Activated naive CD8-positive, alpha-beta T cell treated with anti-CD3 and anti-CD28 coated beads, Interleukin-2, amount 10 ng/mL, durations not matched to agents 7 days and 5 days (primary cell): ENCODE measurements around the gene RPS14. TPM values are rescaled to one million over a fixed set of nuclear protein-coding genes. Genes with fewer than 3 reads are reported as not detected.

Experiments used
- ATAC-seq: fragments of 150-1000 bp; cut with Tn5 transposase; one replicate; pipeline ENCODE4 v1.10.0; 2021; ENCODE audit warnings: low read depth, moderate library complexity
- POLR2A ChIA-PET: fragments of 350-600 bp; sonication (Branson Sonifier 250); formaldehyde crosslinking; loops from one replicate; lab custom pipeline; 2021; ENCODE audit warnings: antibody characterized with exemption; lab: Charles Lee
- DNase-seq: peaks from one replicate; pipeline ENCODE4 v3.0.0; 2021
- H3K27ac Mint-ChIP-seq: one replicate; pipeline ENCODE4 v1.8.0; 2022; ENCODE audit warnings: mild to moderate bottlenecking, mixed read lengths
- H3K27me3 Mint-ChIP-seq: one replicate; pipeline ENCODE4 v1.8.0; 2022; ENCODE audit warnings: mild to moderate bottlenecking, moderate library complexity, mixed read lengths
- H3K36me3 Mint-ChIP-seq: one replicate; pipeline ENCODE4 v1.8.0; 2021; ENCODE audit warnings: mild to moderate bottlenecking, mixed read lengths
- H3K4me1 Mint-ChIP-seq: one replicate; pipeline ENCODE4 v1.8.0; 2021; ENCODE audit warnings: mixed read lengths
- H3K4me3 Mint-ChIP-seq: one replicate; pipeline ENCODE4 v1.8.0; 2022; ENCODE audit warnings: mild to moderate bottlenecking, moderate library complexity, mixed read lengths
- H3K9me3 Mint-ChIP-seq: one replicate; pipeline ENCODE4 v1.8.0; 2021; ENCODE audit warnings: mixed read lengths
- total RNA-seq, 2 experiments: library from RNA; stranded (reverse); gene quantifications; one replicate each; pipeline ENCODE4 v1.2.3, GENCODE V29; 2021

The RPS14 gene
- total RNA-seq, 2 experiments from 2014 or later, result 2,811 to 2,872 TPM

DNA sequence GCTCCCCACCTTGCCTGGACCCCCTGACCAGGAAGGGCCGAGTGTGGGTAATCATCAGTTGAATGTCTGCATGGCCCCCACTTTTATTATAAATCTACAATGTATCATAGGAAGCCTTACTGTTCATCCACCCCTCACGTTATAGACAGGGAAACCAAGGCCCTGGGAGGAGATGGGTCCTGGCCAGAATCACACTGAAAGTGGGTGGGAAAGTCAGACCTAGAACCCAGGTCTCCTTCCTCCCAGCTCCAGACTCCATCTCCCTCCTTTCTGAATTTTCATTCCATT lies 53.9 kb downstream of the RPS14 start:
- Mint-ChIP-seq H3K4me3 (no peak overlapping the region), H3K27ac (no peak overlapping the region), H3K27me3 (no peaks in the 10 kb centered on the region), H3K9me3 (no peaks in the 10 kb centered on the region), H3K36me3 (peaks cover 25% of the 10 kb centered on the region), H3K4me1 (peaks cover 21% of the 10 kb centered on the region)
- no peak for DNase-seq
- POLR2A ChIA-PET, result no interaction called here
- no peak for ATAC-seq

DNA sequence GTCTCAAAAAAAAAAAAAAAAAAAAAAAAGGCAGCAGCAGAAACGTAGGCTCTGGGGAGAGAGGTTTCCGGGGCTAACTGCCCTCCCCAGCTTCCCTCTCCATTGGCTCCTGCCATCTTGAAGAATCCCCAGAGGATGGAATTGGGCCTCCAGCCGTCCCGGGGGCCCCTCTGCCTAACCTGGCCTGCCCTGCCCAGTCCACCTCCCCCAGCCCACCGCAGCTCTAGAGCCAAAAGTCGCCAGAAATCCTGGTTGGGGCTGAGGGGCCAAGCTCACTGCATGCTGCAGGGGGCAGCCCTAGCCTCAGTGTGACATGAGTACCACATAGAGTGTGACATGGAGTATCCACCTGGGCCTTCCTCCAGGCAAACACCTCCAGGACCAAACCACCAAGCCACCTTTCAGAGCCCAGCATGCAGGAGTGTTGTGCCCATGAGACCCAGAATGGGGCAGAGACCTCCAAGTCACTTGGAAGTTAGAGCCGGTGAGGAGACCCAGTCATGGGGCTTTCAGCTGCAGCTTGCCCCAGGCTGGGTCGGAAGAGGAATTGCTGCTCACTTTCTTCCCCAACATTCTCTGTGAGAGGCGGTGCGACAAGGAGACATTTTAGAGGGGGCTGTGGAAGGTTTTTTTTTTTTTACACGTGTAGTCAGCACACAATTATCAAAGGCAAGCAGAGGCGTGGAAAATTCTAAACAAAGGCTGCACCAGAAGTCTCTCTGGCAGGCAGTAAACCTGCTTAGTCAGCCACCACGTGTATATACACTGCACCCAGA lies 54.4 kb downstream of the RPS14 start:
- no peaks in the 10 kb centered on the region for H3K27me3 Mint-ChIP-seq
- POLR2A ChIA-PET, result no interaction called here
- DNase-seq, result no peak
- no peak for ATAC-seq
- H3K36me3 Mint-ChIP-seq, result peaks cover 21% of the 10 kb centered on the region
- H3K27ac Mint-ChIP-seq, result peak overlapping the region; percentile 21
- H3K9me3 Mint-ChIP-seq, result no peaks in the 10 kb centered on the region
- no peak overlapping the region for H3K4me3 Mint-ChIP-seq
- H3K4me1 Mint-ChIP-seq, result peaks cover 15% of the 10 kb centered on the region

DNA sequence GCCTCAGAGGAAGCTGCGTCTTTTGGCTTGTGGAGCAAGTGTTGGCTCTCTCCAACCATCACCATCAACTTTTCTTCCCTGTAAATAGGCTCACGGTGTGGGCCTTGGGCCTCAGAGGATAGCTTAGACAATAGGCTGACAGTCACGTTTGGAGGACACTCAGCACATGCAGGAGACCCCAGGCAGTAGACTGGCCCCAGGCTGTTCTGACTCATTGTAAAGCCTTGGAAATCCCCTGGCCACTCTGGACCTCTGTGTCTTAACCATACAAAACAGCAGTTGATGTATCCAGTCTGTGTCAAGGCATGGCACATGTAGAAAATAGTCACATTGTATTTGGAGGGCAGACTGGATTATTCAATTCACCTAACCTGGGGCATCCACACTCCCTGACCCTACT lies 55.4 kb downstream of the RPS14 start:
- POLR2A ChIA-PET, result interaction anchor here (0.5 kb wide), 1 partner anchor 731 kb away, joined by 3 read pairs; no protein-coding TSS in a partner anchor
- Mint-ChIP-seq H3K4me3 (no peak overlapping the region), H3K27me3 (no peaks in the 10 kb centered on the region), H3K27ac (no peak overlapping the region), H3K36me3 (peaks cover 19% of the 10 kb centered on the region), H3K9me3 (no peaks in the 10 kb centered on the region), H3K4me1 (peaks cover 7% of the 10 kb centered on the region)
- DNase-seq (no peak), ATAC-seq (no peak)

DNA sequence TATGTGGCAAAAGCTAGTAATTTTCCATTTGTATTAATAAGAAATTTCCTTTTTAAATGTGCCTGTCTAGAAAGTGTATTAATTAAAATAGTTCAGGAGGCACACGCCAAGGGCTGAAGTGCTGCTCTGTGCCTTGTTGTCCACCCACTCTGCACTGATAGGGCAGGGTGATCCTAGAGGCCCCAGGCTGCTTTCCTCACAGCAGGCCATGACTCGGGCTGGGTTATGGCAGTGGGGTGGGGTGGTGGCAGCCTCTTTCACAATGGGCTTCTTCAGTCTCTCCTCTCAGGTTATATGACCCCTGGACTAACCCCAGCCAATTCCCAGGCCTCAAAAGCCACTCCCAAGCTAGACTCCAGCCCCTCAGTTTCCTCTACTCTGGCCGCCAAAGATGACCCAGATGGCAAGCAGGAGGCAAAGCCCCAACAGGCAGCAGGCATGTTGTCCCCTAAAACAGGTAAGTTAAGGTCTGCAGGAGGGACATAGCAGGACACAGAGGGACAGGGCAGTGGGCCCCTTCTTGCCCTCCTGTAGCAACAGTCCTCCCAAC lies 56.4 kb downstream of the RPS14 start:
- no peaks in the 10 kb centered on the region for H3K9me3 Mint-ChIP-seq
- ATAC-seq (no peak), DNase-seq (no peak)
- POLR2A ChIA-PET, result no interaction called here
- no peaks in the 10 kb centered on the region for H3K27me3 Mint-ChIP-seq
- peaks cover under 1% of the 10 kb centered on the region for H3K4me1 Mint-ChIP-seq
- H3K36me3 Mint-ChIP-seq, result peaks cover 16% of the 10 kb centered on the region
- no peak overlapping the region for H3K4me3 Mint-ChIP-seq
- H3K27ac Mint-ChIP-seq, result no peak overlapping the region

DNA sequence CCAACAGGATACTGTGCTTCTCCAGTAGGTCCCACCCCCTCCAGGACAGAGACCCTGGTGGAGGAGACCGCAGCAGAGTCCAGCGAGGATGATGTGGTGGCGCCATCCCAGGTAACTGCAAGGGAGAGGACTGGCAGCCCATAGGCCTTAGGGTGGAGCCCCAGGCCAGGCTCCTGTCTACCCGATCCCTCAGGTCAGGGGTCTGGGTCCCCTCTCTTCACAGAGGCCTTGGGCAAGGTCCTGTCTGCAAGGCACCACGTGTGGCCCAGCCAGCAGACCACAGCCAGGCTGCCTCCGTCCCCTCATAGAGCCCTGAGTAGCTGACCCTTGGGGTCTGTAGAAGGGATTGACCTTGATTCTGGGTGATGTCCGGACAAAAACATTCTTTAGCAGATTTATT lies 56.9 kb downstream of the RPS14 start:
- H3K9me3 Mint-ChIP-seq, result no peaks in the 10 kb centered on the region
- H3K36me3 Mint-ChIP-seq, result peaks cover 14% of the 10 kb centered on the region
- DNase-seq (no peak), ATAC-seq (no peak)
- H3K27me3 Mint-ChIP-seq, result no peaks in the 10 kb centered on the region
- H3K4me1 Mint-ChIP-seq, result no peaks in the 10 kb centered on the region
- H3K4me3 Mint-ChIP-seq, result no peak overlapping the region
- POLR2A ChIA-PET, result no interaction called here
- H3K27ac Mint-ChIP-seq, result no peak overlapping the region

Other genes with a start within 250 kb of the RPS14 start
- gene CAMK2A, start 160.0 kb downstream of the RPS14 start, total RNA-seq, result not detected
- not detected for gene ARSI, start 146.8 kb downstream of the RPS14 start, total RNA-seq
- 10 to 100 TPM; 68.8 to 72.5 TPM for gene TCOF1, start 92.0 kb downstream of the RPS14 start, total RNA-seq
- 100 to 1,000 TPM; 341 to 350 TPM for gene CD74, start 36.8 kb downstream of the RPS14 start, total RNA-seq
- 1 to 10 TPM; 1.0 to 1.9 TPM for gene NDST1, start 58.4 kb upstream of the RPS14 start, total RNA-seq
- gene SYNPO, start 190.9 kb upstream of the RPS14 start, total RNA-seq, result under 1 TPM; 0.25 to 0.28 TPM
- under 1 TPM in 1 of 2 experiments, not detected in 1; 0.14 TPM for gene MYOZ3, start 211.5 kb upstream of the RPS14 start, total RNA-seq